Immature natural killer cell (primary cell): ENCODE data around the gene KLHL20. TPM values are rescaled to one million over a fixed set of nuclear protein-coding genes. Genes with fewer than 3 reads are reported as not detected.

ENCODE experiments used
- DNase-seq, 3 donors: peaks; one replicate each; pipeline ENCODE4 v3.0.0; 2022; ENCODE audit warnings: mixed read lengths in 1 of 3
- H3K27ac Mint-ChIP-seq, 6 donors: one replicate each; pipeline ENCODE4 v1.8.0; 2020; ENCODE audit warnings: mixed read lengths in 6 of 6, mild to moderate bottlenecking in 5 of 6, inconsistent platforms in 4 of 6, moderate library complexity in 3 of 6
- H3K27me3 Mint-ChIP-seq, 3 donors: one replicate each; pipeline ENCODE4 v1.8.0; 2020 to 2021; ENCODE audit warnings: low read depth in 3 of 3, mild to moderate bottlenecking in 3 of 3, mixed read lengths in 3 of 3, moderate library complexity in 3 of 3, inconsistent platforms in 1 of 3
- H3K36me3 Mint-ChIP-seq, 3 donors: one replicate each; pipeline ENCODE4 v1.8.0; 2020; ENCODE audit warnings: mixed read lengths in 3 of 3, inconsistent platforms in 2 of 3, mild to moderate bottlenecking in 2 of 3
- H3K4me1 Mint-ChIP-seq, 2 donors: one replicate each; pipeline ENCODE4 v1.8.0; 2020; ENCODE audit warnings: inconsistent platforms in 2 of 2, mild to moderate bottlenecking in 2 of 2, mixed read lengths in 2 of 2, moderate library complexity in 1 of 2
- H3K4me3 Mint-ChIP-seq, 5 donors: one replicate each; pipeline ENCODE4 v1.8.0; 2020; ENCODE audit warnings: mild to moderate bottlenecking in 5 of 5, mixed read lengths in 5 of 5, inconsistent platforms in 3 of 5, moderate library complexity in 3 of 5
- H3K9me3 Mint-ChIP-seq, 6 donors: one replicate each; pipeline ENCODE4 v1.8.0; 2020; ENCODE audit warnings: mild to moderate bottlenecking in 6 of 6, mixed read lengths in 6 of 6, inconsistent platforms in 4 of 6, moderate library complexity in 3 of 6
- polyA plus RNA-seq, 3 donors: library from polyadenylated mRNA; unstranded; fragments of 300-500 nt; fragmentation: Illumina TruSeq; gene quantifications; one replicate each; pipeline ENCODE4 v1.2.3, GENCODE V29; 2021

KLHL20 gene
- polyA plus RNA-seq, 3 donors from 2014 or later: 13.2 to 19.3 (median 16.6) TPM

DNA sequence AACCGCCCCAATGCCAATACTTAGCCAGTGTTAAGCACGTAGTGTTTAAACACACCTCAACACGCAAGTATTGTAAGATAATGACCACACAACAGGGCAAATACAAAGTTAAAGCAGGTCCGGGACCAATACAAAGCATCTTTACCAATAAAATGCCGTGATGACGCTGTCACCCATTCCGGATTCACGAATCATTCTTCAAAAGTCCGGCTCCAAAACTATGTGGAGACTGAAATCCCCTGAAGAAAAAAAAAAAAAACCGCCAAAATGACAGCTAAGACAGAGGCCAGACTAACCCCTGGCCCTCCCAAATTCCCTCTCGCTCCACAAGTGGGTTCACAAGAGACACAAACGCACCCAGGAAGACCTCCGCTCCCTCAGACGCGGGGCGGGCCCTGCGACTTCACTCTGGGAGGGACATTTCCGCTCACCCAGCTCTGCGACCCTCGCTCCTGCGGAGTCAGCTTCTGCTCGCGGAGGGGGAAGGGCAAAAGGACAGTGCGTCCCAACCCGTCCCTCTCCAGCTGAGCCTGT lies 109.1 kb downstream of the KLHL20 start:
- no peaks in the 10 kb centered on the region for H3K9me3 Mint-ChIP-seq
- H3K4me3 Mint-ChIP-seq: peak overlapping the region; percentile 91 to 100 (median 96)
- H3K36me3 Mint-ChIP-seq: peaks cover 0 to 4% (median 4%) of the 10 kb centered on the region in 3 donors
- peaks cover 33 to 61% of the 10 kb centered on the region in 2 donors for H3K4me1 Mint-ChIP-seq
- H3K27ac Mint-ChIP-seq: peak overlapping the region; percentile 94 to 99 (median 96)
- peaks cover 0 to 6% (median 3%) of the 10 kb centered on the region in 3 donors for H3K27me3 Mint-ChIP-seq
- DNase-seq: peak in 1 of 3 donors; percentile 1

DNA sequence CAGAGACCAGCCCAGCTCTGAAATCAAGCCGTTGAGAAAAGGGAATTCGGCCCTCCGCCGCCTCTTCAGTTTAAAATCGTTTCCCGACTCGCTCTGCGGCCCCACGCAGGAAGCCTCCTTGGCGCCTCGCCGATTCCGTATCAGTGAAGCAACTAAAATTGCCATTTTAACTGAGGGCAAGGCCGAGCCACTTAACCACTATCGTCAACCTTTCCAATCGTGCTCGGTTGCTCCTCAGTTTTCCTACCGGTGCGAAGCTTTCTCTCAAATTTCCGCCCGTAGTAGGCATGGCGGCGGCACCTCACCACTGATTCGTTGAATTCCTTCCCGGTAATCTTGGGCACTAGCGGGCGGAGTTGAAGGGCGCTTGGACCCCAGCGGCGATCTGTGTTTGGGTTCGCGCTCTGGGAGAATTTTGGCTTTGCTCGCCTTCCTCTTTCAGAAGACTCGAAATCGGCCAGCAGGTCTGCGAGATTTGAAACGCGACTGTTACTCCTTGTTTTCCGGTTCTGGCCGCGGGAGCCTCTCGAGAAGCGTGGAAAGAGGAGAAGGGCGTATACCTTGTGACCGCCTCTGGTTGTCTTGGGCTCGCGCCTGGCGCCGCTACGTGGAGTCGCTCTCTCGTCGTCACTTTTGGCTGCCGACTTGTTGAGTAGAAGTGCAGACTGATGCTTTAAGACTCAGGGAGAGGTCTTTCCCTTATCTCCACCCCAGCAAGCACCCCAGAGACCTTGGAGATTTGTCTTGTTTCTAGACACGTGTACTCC lies 109.7 kb downstream of the KLHL20 start, which contains the start of the genes CENPL and DARS2:
Gene CENPL (minus strand): TSS at position 569 of the 767 bp plus-strand sequence. CDS start 13,584 bp downstream, outside the sequence.
Gene DARS2 (plus strand): TSS at position 359 of the 767 bp plus-strand sequence. CDS start 557 bp downstream, outside the sequence.
- peak; percentile 90 to 91 (median 91) for DNase-seq
- peaks cover 0 to 8% (median 4%) of the 10 kb centered on the region in 3 donors for H3K36me3 Mint-ChIP-seq
- H3K27ac Mint-ChIP-seq: peak within 1 kb of the TSS; percentile 94 to 99 (median 96)
- peak within 1 kb of the TSS; percentile 91 to 100 (median 96) for H3K4me3 Mint-ChIP-seq
- H3K4me1 Mint-ChIP-seq: peaks cover 33 to 61% of the 10 kb centered on the region in 2 donors
- H3K9me3 Mint-ChIP-seq: no peaks in the 10 kb centered on the region
- H3K27me3 Mint-ChIP-seq: peaks cover 0 to 6% (median 3%) of the 10 kb centered on the region in 3 donors

DNA sequence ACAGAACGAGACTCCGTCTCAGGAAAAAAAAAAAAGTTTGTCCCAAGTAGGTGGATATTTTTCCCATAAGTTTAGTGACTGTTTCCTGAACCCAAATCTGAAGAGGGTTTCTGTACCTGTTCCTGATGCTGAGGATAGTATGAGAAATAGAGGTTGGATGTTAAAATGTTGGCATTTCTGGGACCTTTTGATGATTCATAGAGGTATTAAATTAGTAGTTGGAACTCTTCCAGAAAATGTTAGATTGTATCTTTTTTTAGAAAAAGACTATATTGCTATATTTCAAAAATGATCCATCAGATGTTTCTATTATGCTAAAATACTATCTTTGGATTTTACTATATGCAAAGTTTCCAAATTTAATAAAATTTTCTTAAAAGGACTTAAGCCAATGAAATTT lies 112.8 kb downstream of the KLHL20 start:
- H3K4me3 Mint-ChIP-seq: no peak overlapping the region
- H3K9me3 Mint-ChIP-seq: no peaks in the 10 kb centered on the region
- no peak for DNase-seq
- peaks cover 0 to 6% (median 3%) of the 10 kb centered on the region in 3 donors for H3K27me3 Mint-ChIP-seq
- peaks cover 0 to 13% (median 4%) of the 10 kb centered on the region in 3 donors for H3K36me3 Mint-ChIP-seq
- H3K27ac Mint-ChIP-seq: no peak overlapping the region
- H3K4me1 Mint-ChIP-seq: peaks cover 27 to 50% of the 10 kb centered on the region in 2 donors

DNA sequence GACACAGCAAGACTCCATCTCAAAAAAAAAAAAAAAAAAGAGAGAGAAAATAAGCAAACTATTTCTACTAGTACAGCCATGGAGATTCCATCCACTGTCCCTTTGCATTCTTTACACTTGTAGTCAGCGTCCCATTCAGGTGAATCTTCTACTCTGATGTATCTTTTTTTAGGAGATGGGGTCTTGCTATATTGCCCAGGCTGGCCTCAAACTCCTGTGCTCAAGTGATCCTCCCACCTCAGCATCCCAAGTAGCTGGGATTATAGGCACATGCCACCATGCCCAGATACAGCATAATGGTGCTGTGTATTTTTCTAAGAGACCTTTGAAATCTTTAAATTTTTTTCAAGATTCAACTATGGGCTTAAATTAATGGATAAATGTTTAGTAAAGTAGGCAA lies 118.0 kb downstream of the KLHL20 start:
- Mint-ChIP-seq H3K4me3 (no peak overlapping the region), H3K27ac (no peak overlapping the region), H3K9me3 (no peaks in the 10 kb centered on the region), H3K36me3 (peaks cover 12 to 29% (median 13%) of the 10 kb centered on the region in 3 donors), H3K27me3 (no peaks in the 10 kb centered on the region), H3K4me1 (peaks cover 0 to 5% of the 10 kb centered on the region in 2 donors)
- DNase-seq: no peak

Other genes with a start within 250 kb of the KLHL20 start
- gene PRDX6, start 237.6 kb upstream of the KLHL20 start, polyA plus RNA-seq: 100 to 1,000 TPM; 104 to 138 (median 108) TPM
- not detected for gene SLC9C2, start 111.9 kb upstream of the KLHL20 start, polyA plus RNA-seq
- not detected for gene TEX50, start 79.6 kb upstream of the KLHL20 start, polyA plus RNA-seq
- not detected for gene ANKRD45, start 45.1 kb upstream of the KLHL20 start, polyA plus RNA-seq
- 10 to 100 TPM in 1 of 3 donors, 1 to 10 TPM in 2; 4.6 to 10.4 (median 9.1) TPM for gene DARS2, start 109.7 kb downstream of the KLHL20 start, polyA plus RNA-seq
- 10 to 100 TPM in 1 of 3 donors, 1 to 10 TPM in 2; 7.1 to 10.5 (median 9.4) TPM for gene CENPL, start 109.9 kb downstream of the KLHL20 start, polyA plus RNA-seq
- gene GAS5, start 153.0 kb downstream of the KLHL20 start, polyA plus RNA-seq: 100 to 1,000 TPM in 2 of 3 donors, 10 to 100 TPM in 1; 88.2 to 158 (median 153) TPM
- 1 to 10 TPM; 2.9 to 4.3 (median 3.1) TPM for gene ZBTB37, start 153.4 kb downstream of the KLHL20 start, polyA plus RNA-seq
- under 1 TPM in 1 of 3 donors, not detected in 2; 0.62 TPM for gene SERPINC1, start 202.3 kb downstream of the KLHL20 start, polyA plus RNA-seq